IMR-90 (cell line): ENCODE measurements around the gene MRPL12. TPM values are rescaled to one million over a fixed set of nuclear protein-coding genes. Genes with fewer than 3 reads are reported as not detected.

Experiments used
- ATAC-seq: fragments of 200-7000 bp; cut with Tn5 transposase; 2 replicates; pipeline ENCODE4 v1.9.1; 2020; ENCODE audit warnings: low read depth, mild to moderate bottlenecking, moderate library complexity
- BruUV-seq: library from RNA; stranded (reverse); fragments of 400-500 nt; replicated peaks from 2 replicates; lab custom pipeline; 2021; lab: Mats Ljungman, UMichigan
- CTCF ChIA-PET: fragments of 300-600 bp; formaldehyde crosslinking; extraction: SDS; loops from one replicate; lab custom pipeline; 2021; ENCODE audit warnings: antibody characterized with exemption; lab: Yijun Ruan, JAX
- POLR2A ChIA-PET: fragments of 300-600 bp; sonication (Branson Sonifier 250); formaldehyde crosslinking; loops from one replicate; lab custom pipeline; 2022; ENCODE audit warnings: antibody characterized with exemption; ENCODE audit not compliant: unreplicated experiment; lab: Charles Lee
- DNase-seq: peaks from one replicate; pipeline ENCODE4 v3.0.0; 2013
- H2AFZ ChIP-seq: replicated peaks from 2 replicates; pipeline ENCODE3; 2013; ENCODE audit warnings: low read length, mild to moderate bottlenecking; ENCODE audit not compliant: poor library complexity
- H2AK5ac ChIP-seq: 2 replicates; pipeline ENCODE4 v1.6.1; 2013; ENCODE audit warnings: low read depth, low read length, inconsistent platforms
- H2AK9ac ChIP-seq: replicated peaks from 2 replicates; pipeline ENCODE3; 2013; ENCODE audit warnings: mild to moderate bottlenecking, low read depth, low read length, moderate library complexity; ENCODE audit not compliant: poor library complexity
- H2BK120ac ChIP-seq: 2 replicates; pipeline ENCODE4 v1.6.1; 2013; ENCODE audit warnings: low read depth, low read length, inconsistent platforms
- H2BK15ac ChIP-seq: 3 replicates; pipeline ENCODE4 v1.6.1; 2013; ENCODE audit warnings: low read depth, low read length, inconsistent platforms
- H2BK20ac ChIP-seq: 2 replicates; pipeline ENCODE4 v1.6.1; 2013; ENCODE audit warnings: low read depth, mild to moderate bottlenecking, inconsistent platforms, low read length, moderate library complexity
- H2BK5ac ChIP-seq: 2 replicates; pipeline ENCODE4 v1.6.1; 2013; ENCODE audit warnings: mild to moderate bottlenecking, low read depth, low read length, inconsistent platforms; ENCODE audit not compliant: poor library complexity, severe bottlenecking
- H3K14ac ChIP-seq: replicated peaks from 2 replicates; pipeline ENCODE4 v1.6.1; 2013; ENCODE audit warnings: low read depth, low read length, inconsistent platforms
- H3K18ac ChIP-seq: 2 replicates; pipeline ENCODE4 v1.6.1; 2013; ENCODE audit warnings: low read depth, low read length, control low read depth
- H3K23ac ChIP-seq: 2 replicates; pipeline ENCODE4 v1.6.1; 2013; ENCODE audit warnings: low read depth, low read length, inconsistent platforms
- H3K27ac ChIP-seq: 2 replicates; pipeline ENCODE4 v1.5.1; 2013; ENCODE audit warnings: mild to moderate bottlenecking, control low read depth, low read length; ENCODE audit not compliant: insufficient read depth
- H3K27me3 ChIP-seq: 2 replicates; pipeline ENCODE4 v1.6.1; 2013; ENCODE audit warnings: low read length; ENCODE audit not compliant: control insufficient read depth, insufficient read depth
- H3K36me3 ChIP-seq: 2 replicates; pipeline ENCODE4 v1.6.1; 2013; ENCODE audit warnings: low read length, mixed read lengths; ENCODE audit not compliant: control insufficient read depth, insufficient read depth
- H3K4ac ChIP-seq: 2 replicates; pipeline ENCODE4 v1.6.1; 2013; ENCODE audit warnings: low read depth, low read length, inconsistent platforms
- H3K4me1 ChIP-seq: 2 replicates; pipeline ENCODE4 v1.6.1; 2013; ENCODE audit warnings: low read length, mixed read lengths; ENCODE audit not compliant: control insufficient read depth, insufficient read depth
- H3K4me2 ChIP-seq: 2 replicates; pipeline ENCODE4 v1.6.1; 2013; ENCODE audit warnings: low read depth, mild to moderate bottlenecking, control low read depth, low read length, moderate library complexity
- H3K4me3 ChIP-seq: 2 replicates; pipeline ENCODE4 v1.5.1; 2013; ENCODE audit warnings: low read depth, mild to moderate bottlenecking, control low read depth, low read length, moderate library complexity; ENCODE audit not compliant: insufficient read depth
- H3K56ac ChIP-seq: 2 replicates; pipeline ENCODE4 v1.6.1; 2013; ENCODE audit warnings: low read length, inconsistent platforms; ENCODE audit not compliant: insufficient read depth; ENCODE audit errors: extremely low read depth
- H3K79me1 ChIP-seq, 2 experiments: 2 replicates each; pipeline ENCODE4 v1.6.1; 2013; ENCODE audit warnings: low read length in 2 of 2, inconsistent platforms in 1 of 2, low read depth in 1 of 2
- H3K9ac ChIP-seq: 2 replicates; pipeline ENCODE4 v1.6.1; 2013; ENCODE audit warnings: low read depth, low read length, control low read depth
- H3K9me1 ChIP-seq: 2 replicates; pipeline ENCODE4 v1.6.1; 2013; ENCODE audit warnings: low read length, inconsistent platforms; ENCODE audit not compliant: insufficient read depth
- H3K9me3 ChIP-seq: 2 replicates; pipeline ENCODE4 v1.6.1; 2013; ENCODE audit warnings: low read length; ENCODE audit not compliant: control insufficient read depth, insufficient read depth
- H4K20me1 ChIP-seq: 2 replicates; pipeline ENCODE4 v1.6.1; 2013; ENCODE audit warnings: low read length, inconsistent platforms; ENCODE audit not compliant: insufficient read depth
- H4K5ac ChIP-seq: 2 replicates; pipeline ENCODE4 v1.6.1; 2013; ENCODE audit warnings: mild to moderate bottlenecking, low read depth, low read length, control low read depth
- H4K8ac ChIP-seq, 2 experiments: 2 replicates each; pipeline ENCODE4 v1.6.1; 2013; ENCODE audit warnings: low read depth in 2 of 2, low read length in 2 of 2, control low read depth in 1 of 2, inconsistent platforms in 1 of 2
- H4K91ac ChIP-seq: 2 replicates; pipeline ENCODE4 v1.6.1; 2013; ENCODE audit warnings: low read depth, low read length, inconsistent platforms; ENCODE audit not compliant: insufficient read depth
- BHLHE40 ChIP-seq: fragments of 150-350 bp; IDR thresholded peaks from 2 replicates; pipeline ENCODE4 v1.6.1; 2016; ENCODE audit warnings: mild to moderate bottlenecking, low read depth, low read length
- CEBPB ChIP-seq: IDR thresholded peaks from 2 replicates; pipeline ENCODE4 v1.6.1; 2012; ENCODE audit warnings: low read depth, low read length, improper control_type of control experiment
- CHD1 ChIP-seq: IDR thresholded peaks from 2 replicates; pipeline ENCODE4 v1.6.1; 2012; ENCODE audit warnings: low read depth, low read length, improper control_type of control experiment
- CTCF ChIP-seq: conservative IDR thresholded peaks from 2 replicates; pipeline ENCODE4 v1.5.1; 2012; ENCODE audit warnings: mild to moderate bottlenecking, low read depth, low read length, improper control_type of control experiment
- ELK1 ChIP-seq: fragments of 150-350 bp; IDR thresholded peaks from 2 replicates; pipeline ENCODE4 v1.6.1; 2016; ENCODE audit warnings: low read depth, mild to moderate bottlenecking, low read length, moderate library complexity, borderline replicate concordance
- FOS ChIP-seq: fragments of 150-350 bp; IDR thresholded peaks from 2 replicates; pipeline ENCODE4 v1.6.1; 2016; ENCODE audit warnings: low read depth, low read length
- MAFK ChIP-seq: IDR thresholded peaks from 2 replicates; pipeline ENCODE4 v1.6.1; 2012; ENCODE audit warnings: low read depth, low read length, improper control_type of control experiment
- MAZ ChIP-seq: IDR thresholded peaks from 2 replicates; pipeline ENCODE4 v1.6.1; 2012; ENCODE audit warnings: low read depth, mild to moderate bottlenecking, low read length, improper control_type of control experiment, moderate library complexity, borderline replicate concordance
- MXI1 ChIP-seq: IDR thresholded peaks from 2 replicates; pipeline ENCODE4 v1.6.1; 2012; ENCODE audit warnings: low read depth, mild to moderate bottlenecking, low read length, moderate library complexity, borderline replicate concordance
- NFE2L2 ChIP-seq: fragments of 150-350 bp; IDR thresholded peaks from 2 replicates; pipeline ENCODE4 v1.6.1; 2016; ENCODE audit warnings: low read depth, mild to moderate bottlenecking, low read length
- POLR2A ChIP-seq: IDR thresholded peaks from 2 replicates; pipeline ENCODE4 v1.6.1; 2012; ENCODE audit warnings: mild to moderate bottlenecking, low read depth, low read length
- RAD21 ChIP-seq: IDR thresholded peaks from 2 replicates; pipeline ENCODE4 v1.6.1; 2012; ENCODE audit warnings: low read length, improper control_type of control experiment
- RCOR1 ChIP-seq: IDR thresholded peaks from 2 replicates; pipeline ENCODE4 v1.6.1; 2012; ENCODE audit warnings: mild to moderate bottlenecking, low read length, improper control_type of control experiment; ENCODE audit not compliant: insufficient replicate concordance
- RFX5 ChIP-seq: IDR thresholded peaks from 2 replicates; pipeline ENCODE4 v1.8.0; 2012; ENCODE audit warnings: low read depth, mild to moderate bottlenecking, low read length, moderate library complexity
- SMC3 ChIP-seq: fragments of 150-350 bp; IDR thresholded peaks from 2 replicates; pipeline ENCODE4 v1.6.1; 2016; ENCODE audit warnings: low read depth, mild to moderate bottlenecking, antibody characterized with exemption, low read length, moderate library complexity
- USF2 ChIP-seq: fragments of 150-350 bp; IDR thresholded peaks from 2 replicates; pipeline ENCODE4 v1.6.1; 2017; ENCODE audit warnings: mild to moderate bottlenecking, antibody characterized with exemption, low read length, low read depth
- WGBS, 2 experiments: methylation state at CpG; one replicate each; pipeline versions ENCODE4 v1.1.5 to v1.1.7; 2013; ENCODE audit warnings: missing lambda C conversion rate in 2 of 2; ENCODE audit not compliant: insufficient read length in 1 of 2; ENCODE audit errors: extremely low coverage in 2 of 2; 5-methylcytosine and 5-hydroxymethylcytosine counted together
- dilution Hi-C: fragments of 300-500 bp; cut with HindIII; formaldehyde crosslinking; loops from one replicate; pipeline ENCODE4 v1.14.3; 2018; ENCODE audit warnings: low sequenced_read_pairs; ENCODE audit not compliant: unreplicated experiment
- in situ Hi-C: fragments of 300-500 bp; cut with MboI; formaldehyde crosslinking; loops from 3 replicates; pipeline ENCODE4 v1.14.3; 2019; ENCODE audit warnings: low sequenced_read_pairs, inconsistent platforms, mixed read lengths
- intact Hi-C: fragments of 100-400 bp; cut with micrococcal nuclease; formaldehyde crosslinking; loops from 2 replicates; pipeline ENCODE4 v1.10.0; 2022
- polyA plus RNA-seq, 3 experiments: library from polyadenylated mRNA; depleted of rRNA; stranded (reverse); fragments of >200 nt; gene quantifications; 2 replicates each; pipeline ENCODE4 v1.2.3, GENCODE V29; 2012; ENCODE audit warnings: low replicate concordance in 1 of 3
- total RNA-seq: library from RNA; depleted of rRNA; stranded (reverse); fragments of >200 nt; gene quantifications from 2 replicates; pipeline ENCODE4 v1.2.3, GENCODE V29; 2012

MRPL12 gene
- total and polyA plus RNA-seq, 2 of the 4 experiments (the other 2 are of a cell fraction) = 17.2 to 111 TPM

GRCh38 chr17:81695801-81696200 is 7.4 kb upstream of the MRPL12 start:
- no peak overlapping the region for H2BK5ac ChIP-seq
- WGBS, 2 experiments = 100% methylated on average over 2 of the region's 22 CpGs; no CpG with 5 or more reads in 1 of the 2 experiments
- H3K4ac ChIP-seq = no peak overlapping the region
- H4K5ac ChIP-seq = no peak overlapping the region
- intact Hi-C loops = no loop called here
- H4K8ac ChIP-seq = no peak overlapping the region
- no peak for TF ChIP-seq MAFK
- no peak for TF ChIP-seq MXI1
- no peak for TF ChIP-seq NFE2L2
- no peak for TF ChIP-seq RCOR1
- TF ChIP-seq RFX5 = no peak
- TF ChIP-seq CTCF = no peak
- TF ChIP-seq FOS = no peak
- TF ChIP-seq MAZ = no peak
- no peak for TF ChIP-seq BHLHE40
- no peak for TF ChIP-seq ELK1
- TF ChIP-seq SMC3 = no peak
- TF ChIP-seq CEBPB = no peak
- TF ChIP-seq CHD1 = no peak
- no peak for TF ChIP-seq USF2
- no peak for TF ChIP-seq RAD21
- no peak for TF ChIP-seq POLR2A
- peaks cover 66% of the 10 kb centered on the region for H4K20me1 ChIP-seq
- no peaks in the 10 kb centered on the region for H3K9me3 ChIP-seq
- ATAC-seq (no peak), DNase-seq (no peak)
- H3K9ac ChIP-seq = no peak overlapping the region
- H3K18ac ChIP-seq = no peak overlapping the region
- H4K91ac ChIP-seq = no peak overlapping the region
- H3K14ac ChIP-seq = no peak overlapping the region
- ChIA-PET CTCF (no interaction called here), POLR2A (no interaction called here)
- H2BK120ac ChIP-seq = no peak overlapping the region
- no peak overlapping the region for H2AK5ac ChIP-seq
- no peak overlapping the region for H3K4me2 ChIP-seq
- no peak overlapping the region for H2BK15ac ChIP-seq
- no TSS peak for BruUV-seq
- in situ Hi-C loops = no loop called here
- H3K79me1 ChIP-seq = peaks cover 10 to 46% of the 10 kb centered on the region in 2 experiments
- no peak overlapping the region for H2BK20ac ChIP-seq
- H3K56ac ChIP-seq = no peak overlapping the region
- no peak overlapping the region for H3K4me3 ChIP-seq
- peak overlapping the region; percentile 60 for H2AK9ac ChIP-seq
- no peaks in the 10 kb centered on the region for H3K27me3 ChIP-seq
- H2AFZ ChIP-seq = no peak overlapping the region
- peaks cover 74% of the 10 kb centered on the region for H3K36me3 ChIP-seq
- no peak overlapping the region for H3K27ac ChIP-seq
- no peaks in the 10 kb centered on the region for H3K4me1 ChIP-seq
- H3K23ac ChIP-seq = no peak overlapping the region
- H3K9me1 ChIP-seq = no peaks in the 10 kb centered on the region
- dilution Hi-C loops = no loop called here
